Erythroblast (primary cell): ENCODE data around the gene LSAMP.

Experiments
- GATA1 ChIP-seq: IDR thresholded peaks from 2 replicates; pipeline ENCODE4 v1.6.1; 2011; ENCODE audit warnings: low read depth, mild to moderate bottlenecking, control low read depth, low read length, moderate library complexity
- POLR2A ChIP-seq: IDR thresholded peaks from 2 replicates; pipeline ENCODE4 v1.6.1; 2011; ENCODE audit warnings: mild to moderate bottlenecking, low read length

GRCh38 chr3:116200956-116201690 lies 244.2 kb downstream of the LSAMP start:
- no peak for TF ChIP-seq POLR2A
- TF ChIP-seq GATA1 = no peak
